AG10803 (cell line): Measurements from ENCODE around the gene TCF20.
A peak's percentile ranks its signal among the peaks of the same experiment; 100 is the strongest.

Source experiments
- DNase-seq: peaks from one replicate; pipeline ENCODE4 v3.0.0; 2010; ENCODE audit warnings: low read depth
- H3K4me3 ChIP-seq: 2 replicates; pipeline ENCODE4 v1.5.1; 2011; ENCODE audit warnings: mild to moderate bottlenecking, low read length, control low read depth
- TF ChIP-seq, protein P1 (sequence below): conservative IDR thresholded peaks from 2 replicates; pipeline ENCODE4 v1.5.1; 2011; ENCODE audit warnings: mild to moderate bottlenecking, low read length, control low read depth, inconsistent platforms

TCF20 gene

DNA sequence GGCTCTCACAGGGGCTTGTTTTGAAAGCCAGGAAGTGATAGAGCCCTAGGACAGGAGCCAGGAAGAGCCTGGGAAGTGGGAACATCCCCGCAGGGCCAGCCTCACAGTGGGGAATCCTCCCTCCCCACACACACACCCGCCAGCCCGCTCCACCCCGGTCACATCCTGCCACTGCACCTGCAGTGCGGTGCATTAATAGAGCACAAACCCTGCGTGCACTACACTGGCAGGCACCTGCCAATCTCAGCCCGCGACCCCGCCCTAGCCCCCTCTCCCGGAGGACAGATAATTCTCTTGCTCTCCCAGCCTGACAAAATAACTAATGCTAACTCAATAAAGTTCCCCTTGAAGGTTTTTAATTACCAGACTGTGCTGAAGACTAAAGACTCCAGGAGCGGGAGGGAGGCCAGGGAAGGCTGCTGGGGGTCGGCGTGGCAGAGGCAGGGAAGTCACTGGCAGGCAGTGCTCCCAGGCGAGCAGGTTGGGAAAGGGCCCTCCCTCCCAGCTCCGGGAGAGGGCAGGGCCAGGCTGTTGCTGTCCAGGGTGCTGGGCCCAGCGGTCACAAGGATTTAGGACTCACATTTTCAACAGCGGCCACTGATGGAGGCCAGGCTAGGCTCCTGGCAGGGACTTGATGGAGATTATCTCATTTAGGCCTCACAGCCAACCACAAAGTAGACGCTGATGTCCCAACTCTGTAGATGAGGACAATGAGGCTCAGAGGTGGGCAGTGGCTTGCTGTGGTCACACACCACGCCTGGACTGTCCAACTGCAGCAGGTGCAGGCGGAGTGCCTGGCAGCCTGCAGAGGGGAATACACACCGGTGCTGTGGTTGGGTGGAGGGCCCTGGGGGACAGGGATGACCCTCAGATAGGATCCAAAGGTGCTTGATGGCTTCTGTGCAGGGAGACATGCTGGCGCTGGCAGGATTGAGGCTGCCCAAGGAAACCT is 23.9 kb upstream of the TCF20 start:
- peak; percentile 24 for DNase-seq
- TF ChIP-seq, protein P1, sequence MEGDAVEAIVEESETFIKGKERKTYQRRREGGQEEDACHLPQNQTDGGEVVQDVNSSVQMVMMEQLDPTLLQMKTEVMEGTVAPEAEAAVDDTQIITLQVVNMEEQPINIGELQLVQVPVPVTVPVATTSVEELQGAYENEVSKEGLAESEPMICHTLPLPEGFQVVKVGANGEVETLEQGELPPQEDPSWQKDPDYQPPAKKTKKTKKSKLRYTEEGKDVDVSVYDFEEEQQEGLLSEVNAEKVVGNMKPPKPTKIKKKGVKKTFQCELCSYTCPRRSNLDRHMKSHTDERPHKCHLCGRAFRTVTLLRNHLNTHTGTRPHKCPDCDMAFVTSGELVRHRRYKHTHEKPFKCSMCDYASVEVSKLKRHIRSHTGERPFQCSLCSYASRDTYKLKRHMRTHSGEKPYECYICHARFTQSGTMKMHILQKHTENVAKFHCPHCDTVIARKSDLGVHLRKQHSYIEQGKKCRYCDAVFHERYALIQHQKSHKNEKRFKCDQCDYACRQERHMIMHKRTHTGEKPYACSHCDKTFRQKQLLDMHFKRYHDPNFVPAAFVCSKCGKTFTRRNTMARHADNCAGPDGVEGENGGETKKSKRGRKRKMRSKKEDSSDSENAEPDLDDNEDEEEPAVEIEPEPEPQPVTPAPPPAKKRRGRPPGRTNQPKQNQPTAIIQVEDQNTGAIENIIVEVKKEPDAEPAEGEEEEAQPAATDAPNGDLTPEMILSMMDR, result no peak

GRCh38 chr22:42292732-42293520 is 22.5 kb upstream of the TCF20 start:
- no peak overlapping the region for H3K4me3 ChIP-seq
- no peak for DNase-seq
- TF ChIP-seq, protein P1, result no peak

More for the DNA sequence above, 23.9 kb upstream of the TCF20 start:
- no peak overlapping the region for H3K4me3 ChIP-seq

- TF ChIP-seq, protein P1, result no peak
- no peak for DNase-seq
- no peak overlapping the region for H3K4me3 ChIP-seq
Observed at GRCh38 chr22:42291287-42291686, 20.8 kb upstream of the TCF20 start.

DNA sequence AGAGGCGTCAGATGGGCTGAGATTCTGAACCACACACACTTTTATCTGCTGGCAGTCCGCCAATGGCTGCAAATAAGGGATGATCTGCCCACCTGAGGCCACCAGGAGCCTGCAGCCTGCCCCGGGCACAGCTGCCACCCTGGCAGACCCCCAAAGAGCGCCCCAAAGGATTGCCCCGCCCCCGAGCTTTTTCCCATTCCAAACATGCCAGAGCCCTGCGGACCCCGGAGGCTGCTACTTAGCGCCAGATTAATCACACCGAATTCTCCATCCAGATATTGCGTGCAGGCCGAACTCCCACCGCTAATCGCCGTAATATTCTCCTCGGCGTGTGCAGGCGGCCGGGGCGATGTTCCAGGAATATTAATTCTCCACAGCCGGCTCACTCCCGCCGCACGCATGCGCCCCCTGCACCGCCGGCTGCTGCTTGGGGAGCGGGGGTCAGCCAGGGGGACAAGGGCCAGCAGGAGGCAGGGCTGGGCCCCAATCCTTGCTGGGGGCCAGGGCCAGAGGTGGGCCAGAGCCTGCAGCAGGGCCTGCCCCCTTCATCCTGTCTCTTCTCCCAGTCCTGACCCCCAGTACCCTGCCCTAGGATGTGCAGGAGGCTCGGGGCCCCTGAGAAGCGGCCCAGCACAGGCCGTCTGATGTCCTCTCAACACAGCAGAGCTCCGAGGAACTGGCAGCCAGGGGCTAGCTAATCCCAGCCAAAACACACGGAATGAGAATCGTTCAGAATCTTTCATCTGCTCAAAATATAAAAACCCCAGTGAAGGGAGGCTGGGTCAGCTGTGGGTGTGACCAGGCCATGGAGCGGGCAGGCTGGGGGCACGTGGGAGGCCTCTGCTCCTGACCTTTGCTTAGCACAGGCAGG is 19.5 kb upstream of the TCF20 start:
- H3K4me3 ChIP-seq, result no peak overlapping the region
- no peak for DNase-seq
- TF ChIP-seq, protein P1, result no peak

- H3K4me3 ChIP-seq, result no peak overlapping the region
- DNase-seq, result no peak
- TF ChIP-seq, protein P1, result no peak
Observed at GRCh38 chr22:42288791-42289190, 18.3 kb upstream of the TCF20 start.

DNA sequence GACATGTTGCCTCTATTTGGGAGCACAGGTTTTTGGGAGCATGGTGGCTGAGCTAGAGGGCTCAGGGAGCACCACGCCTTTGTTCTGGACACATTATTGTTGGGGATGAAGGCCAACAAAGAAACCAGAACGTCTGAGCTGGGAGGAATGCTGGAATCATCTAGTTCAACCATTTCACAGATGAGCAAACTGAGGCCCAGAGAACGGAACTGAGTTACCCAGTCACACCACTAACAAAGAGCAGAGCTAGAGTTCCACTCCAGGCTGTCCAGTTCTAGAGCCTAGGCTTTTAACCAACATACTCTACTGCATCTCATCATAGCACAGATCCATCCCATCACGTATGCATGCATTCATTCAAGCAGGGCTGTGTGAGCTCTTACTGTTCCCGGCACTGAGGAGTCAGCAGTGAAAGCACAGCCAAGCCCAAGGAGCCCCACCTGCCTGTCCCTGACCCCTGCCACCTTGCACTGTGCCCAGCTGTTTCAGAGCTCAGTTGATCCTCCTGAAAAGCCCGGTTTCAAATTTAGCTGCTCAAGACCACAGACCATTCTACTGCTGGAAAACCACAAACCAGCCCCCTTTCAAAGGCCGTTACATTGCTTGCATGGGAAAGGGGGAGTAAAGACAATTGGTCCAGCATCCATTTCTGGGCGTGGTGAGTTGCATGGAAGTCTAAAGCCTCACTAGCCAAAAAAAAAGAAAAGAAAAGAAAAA is 16.9 kb upstream of the TCF20 start:
- TF ChIP-seq, protein P1, result no peak
- no peak for DNase-seq
- H3K4me3 ChIP-seq, result no peak overlapping the region
